GM23338 (cell line): ENCODE results near the gene ADAMTSL5. TPM values are rescaled to one million over a fixed set of nuclear protein-coding genes. Genes with fewer than 3 reads are reported as not detected.

Experiments used
- ATAC-seq: fragments of 200-7000 bp; cut with Tn5 transposase; 3 replicates; pipeline ENCODE4 v1.9.1; 2020
- DNase-seq: peaks from one replicate; pipeline ENCODE4 v3.0.0-alpha.2; 2015; ENCODE audit warnings: low spot score
- H2AFZ ChIP-seq: fragments of 200-600 bp; sonication (generic); 2 replicates; pipeline ENCODE4 v1.8.0; 2016; ENCODE audit warnings: antibody characterized with exemption, mild to moderate bottlenecking, moderate library complexity
- H3F3A ChIP-seq: fragments of 200-600 bp; sonication (generic); replicated peaks from 2 replicates; pipeline ENCODE4 v1.8.0; 2017; ENCODE audit warnings: antibody characterized with exemption, mixed run types, low read depth
- H3K27ac ChIP-seq: fragments of 200-600 bp; sonication (generic); 2 replicates; pipeline ENCODE4 v1.6.1; 2016; ENCODE audit warnings: low read depth
- H3K27me3 ChIP-seq: fragments of 200-600 bp; sonication (generic); 2 replicates; pipeline ENCODE4 v1.8.0; 2016; ENCODE audit warnings: mild to moderate bottlenecking, mixed run types, moderate library complexity; ENCODE audit not compliant: insufficient read depth
- H3K36me3 ChIP-seq: fragments of 200-600 bp; sonication (generic); 2 replicates; pipeline ENCODE4 v1.8.0; 2016; ENCODE audit warnings: mild to moderate bottlenecking; ENCODE audit not compliant: insufficient read depth
- H3K4me1 ChIP-seq: fragments of 200-600 bp; sonication (generic); 2 replicates; pipeline ENCODE4 v1.8.0; 2016; ENCODE audit warnings: mild to moderate bottlenecking, moderate library complexity; ENCODE audit not compliant: insufficient read depth
- H3K4me2 ChIP-seq: fragments of 200-600 bp; sonication (generic); 2 replicates; pipeline ENCODE4 v1.7.1; 2017; ENCODE audit warnings: mixed run types
- H3K4me3 ChIP-seq: fragments of 200-600 bp; sonication (generic); 2 replicates; pipeline ENCODE4 v1.6.1; 2016; ENCODE audit warnings: mixed run types
- H3K79me2 ChIP-seq: fragments of 200-600 bp; sonication (generic); replicated peaks from 2 replicates; pipeline ENCODE4 v1.8.0; 2017; ENCODE audit warnings: mild to moderate bottlenecking; ENCODE audit not compliant: insufficient read depth
- H3K9me2 ChIP-seq: fragments of 200-600 bp; sonication (generic); 2 replicates; pipeline ENCODE4 v1.8.0; 2017; ENCODE audit not compliant: insufficient read depth
- H4K20me1 ChIP-seq: fragments of 200-600 bp; sonication (generic); replicated peaks from 2 replicates; pipeline ENCODE4 v1.8.0; 2017; ENCODE audit warnings: mild to moderate bottlenecking; ENCODE audit not compliant: insufficient read depth
- H3K27ac Mint-ChIP-seq: 2 replicates; pipeline ENCODE4 v1.8.0; 2020; ENCODE audit warnings: inconsistent platforms, mild to moderate bottlenecking, moderate library complexity, mixed read lengths
- H3K27me3 Mint-ChIP-seq: 3 replicates; pipeline ENCODE4 v1.8.0; 2022; ENCODE audit warnings: low read depth, mild to moderate bottlenecking, moderate library complexity, mixed read lengths, inconsistent platforms; ENCODE audit not compliant: insufficient read depth, poor library complexity
- H3K36me3 Mint-ChIP-seq: 3 replicates; pipeline ENCODE4 v1.8.0; 2021; ENCODE audit warnings: low read depth, mild to moderate bottlenecking, inconsistent platforms, moderate library complexity, mixed read lengths
- H3K4me1 Mint-ChIP-seq: 3 replicates; pipeline ENCODE4 v1.8.0; 2020; ENCODE audit warnings: mild to moderate bottlenecking, inconsistent platforms, mixed read lengths
- H3K4me3 Mint-ChIP-seq: 3 replicates; pipeline ENCODE4 v1.8.0; 2021; ENCODE audit warnings: moderate library complexity, mild to moderate bottlenecking, inconsistent platforms, mixed read lengths
- H3K9me3 Mint-ChIP-seq: 3 replicates; pipeline ENCODE4 v1.8.0; 2020; ENCODE audit warnings: moderate library complexity, mild to moderate bottlenecking, inconsistent platforms, mixed read lengths
- CREB1 ChIP-seq: fragments of 250-450 bp; sonication (Bioruptor Pico); IDR thresholded peaks from 2 replicates; pipeline ENCODE4 v1.5.0; 2020; ENCODE audit warnings: low read depth, mild to moderate bottlenecking, moderate library complexity
- CTCF ChIP-seq, 2 experiments: fragments of 200-600 bp in 1 of 2; sonication (generic) in 1 of 2; conservative IDR thresholded peaks; 2 replicates each; pipeline versions ENCODE4 v1.5.1 to v1.6.1; 2016 to 2017; ENCODE audit warnings: antibody characterized with exemption in 2 of 2, low read depth in 2 of 2, mild to moderate bottlenecking in 2 of 2, moderate library complexity in 1 of 2
- EZH2 ChIP-seq: fragments of 200-600 bp; sonication (generic); IDR thresholded peaks from one replicate; pipeline ENCODE4 v1.8.0; 2017; ENCODE audit warnings: antibody characterized with exemption, mild to moderate bottlenecking, low read depth; ENCODE audit not compliant: unreplicated experiment
- EZH2phosphoT487 ChIP-seq: fragments of 200-600 bp; sonication (generic); IDR thresholded peaks from one replicate; pipeline ENCODE4 v1.8.1; 2018; ENCODE audit warnings: antibody characterized with exemption; ENCODE audit not compliant: unreplicated experiment
- JUNB ChIP-seq: IDR thresholded peaks from one replicate; pipeline ENCODE4 v1.6.1; 2016; ENCODE audit warnings: antibody characterized with exemption; ENCODE audit not compliant: unreplicated experiment
- NANOG ChIP-seq: IDR thresholded peaks from 2 replicates; pipeline ENCODE4 v1.6.1; 2016; ENCODE audit warnings: antibody characterized with exemption, borderline replicate concordance
- POLR2AphosphoS5 ChIP-seq: IDR thresholded peaks from 2 replicates; pipeline ENCODE4 v1.6.1; 2016; ENCODE audit warnings: antibody characterized with exemption, low read depth
- STAT1 ChIP-seq: IDR thresholded peaks from one replicate; pipeline ENCODE4 v1.6.1; 2016; ENCODE audit warnings: antibody characterized with exemption; ENCODE audit not compliant: unreplicated experiment
- ZNF114 ChIP-seq: fragments of 250-450 bp; sonication (Bioruptor Pico); IDR thresholded peaks from 2 replicates; pipeline ENCODE4 v1.5.0; 2020; ENCODE audit warnings: mild to moderate bottlenecking, moderate library complexity
- ZNF331 ChIP-seq: fragments of 250-450 bp; sonication (Bioruptor Pico); IDR thresholded peaks from 2 replicates; pipeline ENCODE4 v1.5.0; 2020; ENCODE audit warnings: low read depth, mild to moderate bottlenecking, moderate library complexity
- ZNF462 ChIP-seq: fragments of 250-450 bp; sonication (Bioruptor Pico); IDR thresholded peaks from 2 replicates; pipeline ENCODE4 v1.5.0; 2020; ENCODE audit warnings: mild to moderate bottlenecking, moderate library complexity
- polyA plus RNA-seq: library from polyadenylated mRNA; unstranded; fragments of >200 nt; fragmentation: Nextera tagmentation; extraction: Ambion mirVana; gene quantifications from 2 replicates; pipeline ENCODE4 v1.2.1, GENCODE V29; 2016
- total RNA-seq: library from RNA; depleted of rRNA; stranded (reverse); fragments of >200 nt; shearing (Covaris generic); gene quantifications from 2 replicates; pipeline ENCODE4 v1.2.3, GENCODE V29; 2014

Gene ADAMTSL5
- total and polyA plus RNA-seq, 2 experiments from 2014 or later, result 0.10 to 0.97 TPM

GRCh38 chr19:1561236-1561842 lies 48.5 kb upstream of the ADAMTSL5 start (continued):
- TF ChIP-seq ZNF462 (CRISPR knock-in tag), result no peak
- no peak for TF ChIP-seq ZNF331 (CRISPR knock-in tag)
- no peak for TF ChIP-seq STAT1
- TF ChIP-seq CREB1 (CRISPR knock-in tag), result no peak
- no peak for TF ChIP-seq CTCF (conservative IDR thresholded peaks at IDR 0.05; ENCODE audit: low read depth in 2 of 2)

- H3K4me1 Mint-ChIP-seq, result peaks cover under 1% of the 10 kb centered on the region; the same call in 2 of the 3 replicates
- Histone ChIP-seq H3K9me2 (no peaks in the 10 kb centered on the region), H3K27me3 (no peaks in the 10 kb centered on the region), H3F3A (no peaks in the 10 kb centered on the region), H3K4me2 (no peak overlapping the region), H3K36me3 (peaks cover 3% of the 10 kb centered on the region; the same call in 1 of the 2 replicates), H3K27ac (no peak overlapping the region), H3K4me1 (no peaks in the 10 kb centered on the region), H4K20me1 (peaks cover 47% of the 10 kb centered on the region), H2AFZ (no peak overlapping the region), H3K4me3 (no peak overlapping the region), H3K79me2 (peaks cover 72% of the 10 kb centered on the region)
- H3K27me3 Mint-ChIP-seq, result peaks cover 4% of the 10 kb centered on the region
- DNase-seq (no peak), ATAC-seq (no peak)
- H3K27ac Mint-ChIP-seq, result peak overlapping the region; percentile 70; the same call in 1 of the 2 replicates
- no peaks in the 10 kb centered on the region; the same call in 2 of the 3 replicates for H3K9me3 Mint-ChIP-seq
- TF ChIP-seq STAT1 (no peak), EZH2 (no peak), POLR2AphosphoS5 (no peak), ZNF331 (CRISPR knock-in tag) (no peak), NANOG (no peak), ZNF114 (CRISPR knock-in tag) (no peak), JUNB (no peak), EZH2phosphoT487 (no peak), CREB1 (CRISPR knock-in tag) (no peak)
- H3K4me3 Mint-ChIP-seq, result no peak overlapping the region
- H3K36me3 Mint-ChIP-seq, result peaks cover 28% of the 10 kb centered on the region; the same call in 2 of the 3 replicates
Measured at GRCh38 chr19:1560286-1560882, 47.6 kb upstream of the ADAMTSL5 start.
